Upper lobe of right lung (tissue), 1 donor: Measurements from ENCODE around the gene PCDHB4. TPM values are rescaled to one million over a fixed set of nuclear protein-coding genes. Genes with fewer than 3 reads are reported as not detected.
"Not testable (repeated sequence)": the region's sequence is repeated elsewhere in the genome, so short reads cannot be mapped to it uniquely, and the experiment has no call there.

Experiments
- ATAC-seq: fragments of 200-7000 bp; cut with Tn5 transposase; one replicate; pipeline ENCODE4 v1.9.1; 2020; ENCODE audit warnings: mild to moderate bottlenecking, moderate library complexity
- DNase-seq: peaks from one replicate; pipeline ENCODE4 v3.0.0-alpha.2; 2020
- H3K27ac ChIP-seq: fragments of 200-600 bp; one replicate; pipeline ENCODE4 v1.8.0; 2022
- H3K27me3 ChIP-seq: fragments of 200-600 bp; one replicate; pipeline ENCODE4 v1.8.0; 2022; ENCODE audit warnings: mild to moderate bottlenecking
- H3K36me3 ChIP-seq: fragments of 200-600 bp; one replicate; pipeline ENCODE4 v1.8.0; 2022
- H3K4me1 ChIP-seq: fragments of 200-600 bp; one replicate; pipeline ENCODE4 v1.8.0; 2022
- H3K4me3 ChIP-seq: fragments of 200-600 bp; one replicate; pipeline ENCODE4 v1.8.0; 2022; ENCODE audit warnings: mild to moderate bottlenecking
- H3K9me3 ChIP-seq: fragments of 200-600 bp; one replicate; pipeline ENCODE4 v1.8.0; 2022
- CTCF ChIP-seq: fragments of 200-600 bp; IDR thresholded peaks from one replicate; pipeline ENCODE4 v1.8.0; 2022; ENCODE audit warnings: antibody characterized with exemption
- intact Hi-C: fragments of 100-400 bp; cut with DNase I; formaldehyde crosslinking; loops from one replicate; pipeline ENCODE4 v1.11.0; 2022
- total RNA-seq: library from RNA; stranded (reverse); fragmentation: NEBNext Ultra II Directional; extraction: Animal tissue kit (Norgen Biotek cat#: 25700); gene quantifications from one replicate; pipeline ENCODE4 v1.2.1, GENCODE V29; 2021
- donor health status: DM: no; HTN: yes; CAD: no; lungs with severe emphysema.

The PCDHB4 gene
- total RNA-seq, 1 donor from 2014 or later: 3.0 TPM

DNA sequence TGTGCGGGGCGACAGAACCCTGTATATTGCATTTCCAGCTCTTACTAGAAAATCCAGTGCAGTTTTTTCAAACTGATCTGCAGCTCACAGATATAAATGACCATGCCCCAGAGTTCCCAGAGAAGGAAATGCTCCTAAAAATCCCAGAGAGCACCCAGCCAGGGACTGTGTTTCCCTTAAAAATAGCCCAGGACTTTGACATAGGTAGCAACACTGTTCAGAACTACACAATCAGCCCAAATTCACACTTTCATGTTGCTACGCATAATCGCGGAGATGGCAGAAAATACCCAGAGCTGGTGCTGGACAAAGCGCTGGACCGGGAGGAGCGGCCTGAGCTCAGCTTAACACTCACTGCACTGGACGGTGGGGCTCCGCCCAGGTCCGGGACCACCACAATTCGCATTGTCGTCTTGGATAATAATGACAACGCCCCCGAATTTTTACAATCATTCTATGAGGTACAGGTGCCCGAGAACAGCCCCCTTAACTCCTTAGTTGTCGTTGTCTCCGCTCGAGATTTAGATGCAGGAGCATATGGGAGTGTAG is 14.2 kb downstream of the PCDHB4 start:
- ATAC-seq (no peak), DNase-seq (no peak)
- H3K27me3 ChIP-seq: no peaks in the 10 kb centered on the region
- intact Hi-C loops: no loop called here
- H3K36me3 ChIP-seq: no peaks in the 10 kb centered on the region
- peak overlapping the region; percentile 29 for H3K4me3 ChIP-seq
- H3K9me3 ChIP-seq: peaks cover 24% of the 10 kb centered on the region
- no peak overlapping the region for H3K27ac ChIP-seq
- H3K4me1 ChIP-seq: no peaks in the 10 kb centered on the region
- no peak for TF ChIP-seq CTCF

DNA sequence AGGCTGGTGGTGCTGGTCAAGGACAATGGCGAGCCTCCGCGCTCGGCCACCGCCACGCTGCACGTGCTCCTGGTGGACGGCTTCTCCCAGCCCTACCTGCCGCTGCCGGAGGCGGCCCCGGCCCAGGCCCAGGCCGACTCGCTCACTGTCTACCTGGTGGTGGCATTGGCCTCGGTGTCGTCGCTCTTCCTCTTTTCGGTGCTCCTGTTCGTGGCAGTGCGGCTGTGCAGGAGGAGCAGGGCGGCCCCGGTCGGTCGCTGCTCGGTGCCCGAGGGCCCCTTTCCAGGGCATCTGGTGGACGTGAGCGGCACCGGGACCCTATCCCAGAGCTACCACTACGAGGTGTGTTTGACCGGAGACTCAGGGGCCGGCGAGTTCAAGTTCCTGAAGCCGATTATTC is 15.7 kb downstream of the PCDHB4 start:
- intact Hi-C loops, H3K27me3 ChIP-seq, H3K4me3 ChIP-seq, H3K36me3 ChIP-seq, H3K4me1 ChIP-seq, ATAC-seq, DNase-seq, H3K27ac ChIP-seq: not testable (repeated sequence)
- peaks cover 24% of the 10 kb centered on the region for H3K9me3 ChIP-seq

GRCh38 chr5:141149812-141150211 is 28.2 kb downstream of the PCDHB4 start, which contains the start of gene PCDHB6:
PCDHB6 (plus strand) TSS chr5:141150057; CDS start chr5:141150258, 201 bp downstream.
- peaks cover 9% of the 10 kb centered on the region for H3K9me3 ChIP-seq
- no peaks in the 10 kb centered on the region for H3K36me3 ChIP-seq
- no peak for ATAC-seq
- peak; percentile 20 for TF ChIP-seq CTCF
- no peak within 1 kb of the TSS for H3K27ac ChIP-seq
- H3K4me3 ChIP-seq: peak within 1 kb of the TSS; percentile 7
- intact Hi-C loops: no loop called here
- DNase-seq: no peak
- H3K27me3 ChIP-seq: peaks cover 8% of the 10 kb centered on the region
- no peaks in the 10 kb centered on the region for H3K4me1 ChIP-seq

DNA sequence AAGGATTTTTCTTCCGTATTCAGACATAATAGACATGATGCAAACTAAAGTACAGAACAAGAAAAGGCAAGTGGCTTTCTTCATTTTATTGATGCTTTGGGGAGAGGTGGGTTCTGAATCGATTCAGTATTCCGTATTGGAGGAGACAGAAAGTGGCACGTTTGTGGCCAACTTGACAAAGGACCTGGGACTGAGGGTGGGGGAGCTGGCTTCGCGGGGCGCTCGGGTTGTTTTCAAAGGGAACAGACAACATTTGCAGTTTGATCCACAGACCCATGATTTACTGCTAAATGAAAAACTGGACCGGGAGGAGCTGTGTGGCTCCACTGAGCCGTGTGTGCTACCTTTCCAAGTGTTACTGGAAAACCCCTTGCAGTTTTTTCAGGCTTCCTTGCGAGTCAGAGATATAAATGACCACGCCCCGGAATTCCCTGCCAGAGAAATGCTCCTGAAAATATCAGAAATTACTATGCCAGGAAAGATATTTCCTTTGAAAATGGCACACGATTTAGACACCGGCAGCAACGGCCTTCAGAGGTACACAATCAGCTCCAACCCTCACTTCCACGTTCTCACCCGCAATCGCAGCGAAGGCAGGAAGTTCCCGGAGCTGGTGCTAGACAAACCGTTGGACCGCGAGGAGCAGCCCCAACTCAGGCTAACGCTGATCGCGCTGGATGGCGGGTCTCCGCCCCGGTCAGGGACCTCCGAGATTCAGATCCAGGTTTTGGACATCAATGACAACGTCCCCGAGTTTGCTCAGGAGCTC is 28.8 kb downstream of the PCDHB4 start:
- ATAC-seq: no peak

DNA sequence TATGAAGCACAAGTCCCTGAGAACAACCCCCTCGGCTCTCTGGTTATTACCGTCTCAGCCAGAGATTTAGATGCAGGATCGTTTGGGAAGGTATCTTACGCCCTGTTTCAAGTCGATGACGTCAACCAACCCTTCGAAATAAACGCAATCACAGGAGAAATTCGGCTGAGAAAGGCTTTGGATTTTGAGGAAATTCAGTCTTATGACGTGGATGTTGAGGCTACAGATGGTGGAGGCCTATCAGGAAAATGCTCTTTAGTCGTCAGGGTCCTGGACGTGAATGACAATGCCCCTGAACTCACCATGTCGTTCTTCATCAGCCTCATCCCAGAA is 29.3 kb downstream of the PCDHB4 start:
- Histone ChIP-seq H3K4me3 (no peak overlapping the region), H3K36me3 (no peaks in the 10 kb centered on the region), H3K4me1 (no peaks in the 10 kb centered on the region), H3K27me3 (peaks cover 5% of the 10 kb centered on the region), H3K9me3 (peaks cover 9% of the 10 kb centered on the region), H3K27ac (no peak overlapping the region)
- no peak for TF ChIP-seq CTCF
- ATAC-seq (no peak), DNase-seq (no peak)
- intact Hi-C loops: no loop called here

More for the DNA sequence above, 28.8 kb downstream of the PCDHB4 start:
- peaks cover 5% of the 10 kb centered on the region for H3K27me3 ChIP-seq
- H3K4me1 ChIP-seq: no peaks in the 10 kb centered on the region
- H3K27ac ChIP-seq: no peak overlapping the region
- no peaks in the 10 kb centered on the region for H3K36me3 ChIP-seq
- no peak for DNase-seq
- no peak for TF ChIP-seq CTCF
- H3K9me3 ChIP-seq: peaks cover 9% of the 10 kb centered on the region
- intact Hi-C loops: no loop called here
- peak overlapping the region; percentile 7 for H3K4me3 ChIP-seq

DNA sequence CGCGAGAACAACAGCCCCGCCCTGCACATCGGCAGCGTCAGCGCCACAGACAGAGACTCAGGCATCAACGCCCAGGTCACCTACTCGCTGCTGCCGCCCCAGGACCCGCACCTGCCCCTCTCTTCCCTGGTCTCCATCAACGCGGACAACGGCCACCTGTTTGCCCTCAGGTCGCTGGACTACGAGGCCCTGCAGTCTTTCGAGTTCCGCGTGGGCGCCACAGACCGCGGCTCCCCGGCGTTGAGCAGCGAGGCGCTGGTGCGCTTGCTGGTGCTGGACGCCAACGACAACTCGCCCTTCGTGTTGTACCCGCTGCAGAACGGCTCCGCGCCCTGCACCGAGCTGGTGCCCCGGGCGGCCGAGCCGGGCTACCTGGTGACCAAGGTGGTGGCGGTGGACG is 30.0 kb downstream of the PCDHB4 start:
- H3K36me3 ChIP-seq, ATAC-seq, H3K9me3 ChIP-seq, H3K4me3 ChIP-seq, H3K27ac ChIP-seq, intact Hi-C loops, H3K4me1 ChIP-seq, DNase-seq: not testable (repeated sequence)
- H3K27me3 ChIP-seq: peaks cover 11% of the 10 kb centered on the region

- ATAC-seq, intact Hi-C loops, H3K4me3 ChIP-seq, DNase-seq, H3K4me1 ChIP-seq, H3K9me3 ChIP-seq, H3K36me3 ChIP-seq, H3K27ac ChIP-seq: not testable (repeated sequence)
- peaks cover 11% of the 10 kb centered on the region for H3K27me3 ChIP-seq
These were observed 30.5 kb downstream of the PCDHB4 start for GRCh38 chr5:141152096-141152495.
